Tongue (tissue), 3 donors: ENCODE measurements around the gene COL27A1. TPM values are rescaled to one million over a fixed set of nuclear protein-coding genes. Genes with fewer than 3 reads are reported as not detected.

Source experiments
- DNase-seq: peaks from one replicate; pipeline ENCODE4 v3.0.0-alpha.2; 2015
- small RNA-seq: library from RNA; depleted of rRNA; stranded (forward); fragments of <200 nt; gene quantifications from one replicate; pipeline ENCODE3, GENCODE V24; 2014; ENCODE audit warnings: low replicate concordance
- total RNA-seq: library from RNA; depleted of rRNA; stranded (reverse); fragments of >200 nt; gene quantifications from one replicate; pipeline ENCODE4 v1.2.3, GENCODE V29; 2014

Gene COL27A1
- total RNA-seq, 1 donor from 2014 or later, result 21.6 TPM

GRCh38 chr9:114344188-114344566 is 188.8 kb downstream of the COL27A1 start:
- no peak for DNase-seq

- DNase-seq, result no peak
These were observed 189.4 kb downstream of the COL27A1 start for GRCh38 chr9:114344692-114345091.

- DNase-seq, result no peak
These were observed 190.2 kb downstream of the COL27A1 start for GRCh38 chr9:114345493-114346065.

- DNase-seq, result no peak
These were observed 190.8 kb downstream of the COL27A1 start for GRCh38 chr9:114346146-114346545.

- no peak for DNase-seq
These were observed 192.3 kb downstream of the COL27A1 start for GRCh38 chr9:114347675-114348074.

GRCh38 chr9:114348261-114348905 is 193.0 kb downstream of the COL27A1 start:
- DNase-seq, result no peak

- DNase-seq, result no peak
These were observed 193.7 kb downstream of the COL27A1 start for GRCh38 chr9:114348906-114349482.

GRCh38 chr9:114349713-114350480 is 194.6 kb downstream of the COL27A1 start:
- DNase-seq, result no peak

- no peak for DNase-seq
These were observed 195.5 kb downstream of the COL27A1 start for GRCh38 chr9:114350636-114351401.

- no peak for DNase-seq
These were observed 196.6 kb downstream of the COL27A1 start for GRCh38 chr9:114351932-114352331.

- no peak for DNase-seq
These were observed 200.5 kb downstream of the COL27A1 start for GRCh38 chr9:114355821-114356220.

- DNase-seq, result no peak
These were observed 201.5 kb downstream of the COL27A1 start for GRCh38 chr9:114356792-114357191.

GRCh38 chr9:114357360-114357759 is 202.0 kb downstream of the COL27A1 start:
- DNase-seq, result no peak

- DNase-seq, result no peak
These were observed 202.6 kb downstream of the COL27A1 start for GRCh38 chr9:114357911-114358328.

- DNase-seq, result no peak
These were observed 204.5 kb downstream of the COL27A1 start for GRCh38 chr9:114359801-114360200.

GRCh38 chr9:114361542-114361941 is 206.2 kb downstream of the COL27A1 start:
- no peak for DNase-seq

Small RNAs within 50 kb of the gene (small RNA-seq; reads per million reads assigned to genes)
- 36.7 reads per million, percentile 95 among the genes with 10 or more reads in this experiment for gene MIR455

Other genes with a start within 250 kb of the COL27A1 start
- gene AMBP, start 77.2 kb upstream of the COL27A1 start, total RNA-seq, result not detected
- gene KIF12, start 56.2 kb upstream of the COL27A1 start, total RNA-seq, result 0.31 TPM
- gene ORM1, start 167.6 kb downstream of the COL27A1 start, total RNA-seq, result not detected
- not detected for gene ORM2, start 174.3 kb downstream of the COL27A1 start, total RNA-seq
- gene AKNA, start 232.4 kb downstream of the COL27A1 start, total RNA-seq, result 9.5 TPM